ENCODE results near the gene MBNL3.

DNA sequence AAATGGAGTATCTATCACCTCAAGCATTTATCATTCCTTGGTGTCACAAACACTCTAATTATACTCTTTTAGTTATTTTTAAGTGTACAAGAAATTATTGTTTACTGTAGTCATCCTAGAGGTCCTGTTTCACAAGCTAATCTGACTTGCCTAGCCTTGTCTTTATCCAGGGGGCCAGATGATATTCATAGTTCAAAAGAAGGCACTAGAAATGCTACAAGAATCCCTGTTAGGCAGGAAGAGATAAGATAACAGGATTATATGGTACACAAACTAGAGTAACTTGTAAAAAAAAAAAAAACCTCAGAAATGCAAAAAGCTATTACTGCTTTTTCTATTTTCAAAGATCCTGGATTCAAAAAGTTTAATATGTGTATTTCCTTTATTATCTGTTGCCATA lies 95.8 kb downstream of the MBNL3 start:
- TF ChIP-seq, protein P1, sequence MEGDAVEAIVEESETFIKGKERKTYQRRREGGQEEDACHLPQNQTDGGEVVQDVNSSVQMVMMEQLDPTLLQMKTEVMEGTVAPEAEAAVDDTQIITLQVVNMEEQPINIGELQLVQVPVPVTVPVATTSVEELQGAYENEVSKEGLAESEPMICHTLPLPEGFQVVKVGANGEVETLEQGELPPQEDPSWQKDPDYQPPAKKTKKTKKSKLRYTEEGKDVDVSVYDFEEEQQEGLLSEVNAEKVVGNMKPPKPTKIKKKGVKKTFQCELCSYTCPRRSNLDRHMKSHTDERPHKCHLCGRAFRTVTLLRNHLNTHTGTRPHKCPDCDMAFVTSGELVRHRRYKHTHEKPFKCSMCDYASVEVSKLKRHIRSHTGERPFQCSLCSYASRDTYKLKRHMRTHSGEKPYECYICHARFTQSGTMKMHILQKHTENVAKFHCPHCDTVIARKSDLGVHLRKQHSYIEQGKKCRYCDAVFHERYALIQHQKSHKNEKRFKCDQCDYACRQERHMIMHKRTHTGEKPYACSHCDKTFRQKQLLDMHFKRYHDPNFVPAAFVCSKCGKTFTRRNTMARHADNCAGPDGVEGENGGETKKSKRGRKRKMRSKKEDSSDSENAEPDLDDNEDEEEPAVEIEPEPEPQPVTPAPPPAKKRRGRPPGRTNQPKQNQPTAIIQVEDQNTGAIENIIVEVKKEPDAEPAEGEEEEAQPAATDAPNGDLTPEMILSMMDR (IDR thresholded peaks at IDR 0.05), result no peak
- TF ChIP-seq MXI1 (IDR thresholded peaks at IDR 0.05; ENCODE audit: low read depth, low read length) (no peak), USF1 (IDR thresholded peaks at IDR 0.05; ENCODE audit: borderline replicate concordance, low read depth) (no peak), EZH2phosphoT487 (IDR thresholded peaks at IDR 0.05; ENCODE audit: borderline replicate concordance, low read depth) (no peak), POLR2AphosphoS5 (IDR thresholded peaks at IDR 0.05; ENCODE audit: low read depth, low read length) (no peak), ZBTB33 (IDR thresholded peaks at IDR 0.05; ENCODE audit: borderline replicate concordance, low read depth) (no peak), EP300 (IDR thresholded peaks at IDR 0.05; ENCODE audit: borderline replicate concordance in 1 of 2, low read depth in 1 of 2, low read length in 1 of 2) (no peak), TEAD4 (IDR thresholded peaks at IDR 0.05; ENCODE audit: borderline replicate concordance, insufficient read depth) (no peak), JUND (IDR thresholded peaks at IDR 0.05) (no peak), TAF1 (IDR thresholded peaks at IDR 0.05; ENCODE audit: borderline replicate concordance, low read depth, low read length) (no peak), CHD2 (IDR thresholded peaks at IDR 0.05; ENCODE audit: low read length, partially characterized antibody) (no peak), YY1 (IDR thresholded peaks at IDR 0.05; ENCODE audit: low read depth) (no peak), ELF1 (IDR thresholded peaks at IDR 0.05) (no peak)
- TF ChIP-seq, protein P2, sequence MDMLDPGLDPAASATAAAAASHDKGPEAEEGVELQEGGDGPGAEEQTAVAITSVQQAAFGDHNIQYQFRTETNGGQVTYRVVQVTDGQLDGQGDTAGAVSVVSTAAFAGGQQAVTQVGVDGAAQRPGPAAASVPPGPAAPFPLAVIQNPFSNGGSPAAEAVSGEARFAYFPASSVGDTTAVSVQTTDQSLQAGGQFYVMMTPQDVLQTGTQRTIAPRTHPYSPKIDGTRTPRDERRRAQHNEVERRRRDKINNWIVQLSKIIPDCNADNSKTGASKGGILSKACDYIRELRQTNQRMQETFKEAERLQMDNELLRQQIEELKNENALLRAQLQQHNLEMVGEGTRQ (IDR thresholded peaks at IDR 0.05; ENCODE audit: borderline replicate concordance, low read depth, low read length), result no peak
